HG03442 (cell line): Measurements from ENCODE around the gene ACTN3.
A peak's percentile ranks its signal among the peaks of the same experiment; 100 is the strongest.
"Not testable (repeated sequence)": the region's sequence is repeated elsewhere in the genome, so short reads cannot be mapped to it uniquely, and the experiment has no call there.

Experiments
- ATAC-seq: cut with Tn5 transposase; IDR thresholded peaks from one replicate; pipeline ENCODE4 v1.9.1; 2021; ENCODE audit warnings: mild to moderate bottlenecking, moderate library complexity; ENCODE audit not compliant: unreplicated experiment

Gene ACTN3

GRCh38 chr11:66562907-66563583, 16.3 kb downstream of the ACTN3 start:
- no peak for ATAC-seq

GRCh38 chr11:66563832-66564231, 17.1 kb downstream of the ACTN3 start:
- no peak for ATAC-seq

DNA sequence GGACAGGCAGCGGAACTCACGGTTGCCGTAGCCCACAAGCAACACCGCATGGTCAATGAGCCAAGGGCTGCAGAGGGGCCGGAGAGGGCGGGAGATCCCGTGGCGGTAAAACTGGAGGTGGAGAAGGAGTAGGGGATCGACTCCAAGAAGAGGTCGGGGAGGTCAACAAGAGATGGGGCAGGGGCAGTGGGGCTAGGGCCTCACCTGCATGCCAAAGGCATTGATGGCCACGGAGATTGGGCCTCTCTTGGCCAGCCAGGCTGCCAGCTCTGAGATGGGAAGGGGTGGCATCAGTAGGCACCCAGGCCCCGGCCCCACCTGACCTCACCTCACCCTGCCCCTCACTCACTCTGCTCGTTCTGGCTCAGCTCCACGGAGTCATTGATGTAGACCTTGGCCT, 17.8 kb downstream of the ACTN3 start:
- ATAC-seq = no peak

GRCh38 chr11:66564984-66565383, 18.3 kb downstream of the ACTN3 start:
- no peak for ATAC-seq

- ATAC-seq = no peak
Measured at GRCh38 chr11:66566221-66566620, 19.5 kb downstream of the ACTN3 start.

DNA sequence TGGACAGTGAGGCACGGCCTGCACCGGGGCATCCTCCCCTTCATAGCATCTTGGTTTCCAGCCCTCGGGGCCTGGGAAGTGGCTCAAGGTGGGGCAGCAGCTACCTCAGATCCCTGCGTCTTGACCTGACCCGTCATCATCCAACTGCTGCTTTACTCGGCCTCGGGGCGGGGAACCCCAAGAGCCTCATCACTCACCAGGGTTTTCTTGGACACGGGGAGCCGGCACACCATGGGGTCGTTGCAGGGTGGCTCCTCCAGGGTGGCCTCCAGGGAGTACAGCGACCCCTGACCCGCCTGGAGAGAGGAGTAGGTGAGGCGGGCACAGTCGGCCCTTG, 21.1 kb downstream of the ACTN3 start:
- ATAC-seq = no peak

DNA sequence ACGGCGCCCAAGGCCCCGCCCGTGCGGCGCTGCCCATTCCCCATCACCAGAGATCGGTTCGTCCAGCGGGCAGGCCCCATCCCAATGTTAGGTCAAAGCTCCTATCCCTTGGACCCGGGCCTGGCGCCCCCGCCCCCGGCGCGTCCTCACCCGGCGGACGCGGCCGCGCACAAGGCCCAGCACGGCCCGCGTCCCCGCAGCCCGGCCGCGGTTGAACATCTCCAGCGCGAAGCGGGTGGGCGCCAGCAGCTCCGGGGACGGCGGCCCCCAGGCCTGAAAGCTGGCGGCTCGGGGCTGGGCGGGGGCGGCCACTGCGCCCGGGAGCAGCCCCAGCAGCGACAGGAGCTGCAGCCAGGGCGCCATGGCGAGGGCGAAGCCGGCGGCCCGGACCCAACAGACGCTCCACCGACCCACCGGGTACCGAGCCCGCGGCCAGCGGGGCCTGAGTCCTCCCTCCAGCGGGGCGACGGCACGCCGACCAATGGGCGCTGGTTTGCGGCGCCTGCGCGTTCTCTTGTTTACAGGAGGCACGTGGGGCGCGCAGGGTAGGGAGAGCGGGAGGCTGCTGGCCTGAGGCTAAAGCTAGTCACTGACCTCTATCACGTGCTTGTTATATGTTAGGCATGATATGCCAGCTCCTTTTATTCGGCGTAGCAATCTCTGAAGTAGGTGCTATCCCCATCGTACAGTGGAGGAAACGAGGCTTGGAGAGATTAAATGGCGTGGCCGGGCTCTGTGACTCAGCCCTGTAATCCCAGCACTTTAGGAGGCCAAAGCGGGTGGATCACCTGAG, 21.6 kb downstream of the ACTN3 start, which contains the start of gene CTSF:
CTSF (minus strand) TSS at position 483 of the 793 bp plus-strand sequence; CDS start at position 363, 120 bp downstream.
- ATAC-seq = no peak

GRCh38 chr11:66569076-66569475, 22.4 kb downstream of the ACTN3 start:
- ATAC-seq = no peak

GRCh38 chr11:66570079-66570849, 23.6 kb downstream of the ACTN3 start:
- ATAC-seq = no peak

DNA sequence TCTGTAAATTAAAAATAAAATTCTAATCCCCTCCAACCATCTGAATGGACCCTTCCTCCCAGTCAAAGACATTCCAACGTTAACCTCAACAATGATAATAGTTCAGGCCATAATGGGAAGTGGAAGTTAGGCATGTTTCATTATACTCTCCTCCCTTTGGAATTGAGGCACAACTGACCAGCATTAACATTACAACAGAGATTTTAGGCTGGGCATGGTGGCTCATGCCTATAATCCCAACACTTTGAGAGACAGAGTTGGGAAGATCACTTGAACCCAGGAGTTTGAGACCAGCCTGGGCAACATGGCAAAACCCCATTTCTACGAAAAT, 24.1 kb downstream of the ACTN3 start:
- ATAC-seq = no peak

- ATAC-seq = no peak
Measured at GRCh38 chr11:66579017-66579606, 32.4 kb downstream of the ACTN3 start.

DNA sequence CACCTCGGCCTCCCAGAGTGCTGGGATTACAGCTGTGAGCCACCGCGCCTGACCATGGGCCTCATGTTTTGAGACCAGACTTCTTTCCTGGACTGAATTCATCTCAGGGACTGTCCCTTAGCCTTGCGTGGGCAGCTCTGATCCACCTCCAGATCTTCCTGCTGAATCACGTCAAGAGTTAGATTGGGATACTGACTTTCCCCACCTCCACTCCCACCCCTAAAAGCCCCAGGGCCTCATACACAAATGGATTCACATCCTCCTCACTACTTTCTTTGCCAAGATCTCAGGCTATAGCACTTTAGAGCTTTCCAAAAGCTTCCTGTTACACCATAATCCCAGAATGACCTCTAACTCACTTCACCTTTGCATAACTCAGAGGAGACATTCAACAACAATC, 34.1 kb downstream of the ACTN3 start:
- ATAC-seq = no peak

GRCh38 chr11:66581261-66581660, 34.6 kb downstream of the ACTN3 start:
- no peak for ATAC-seq

DNA sequence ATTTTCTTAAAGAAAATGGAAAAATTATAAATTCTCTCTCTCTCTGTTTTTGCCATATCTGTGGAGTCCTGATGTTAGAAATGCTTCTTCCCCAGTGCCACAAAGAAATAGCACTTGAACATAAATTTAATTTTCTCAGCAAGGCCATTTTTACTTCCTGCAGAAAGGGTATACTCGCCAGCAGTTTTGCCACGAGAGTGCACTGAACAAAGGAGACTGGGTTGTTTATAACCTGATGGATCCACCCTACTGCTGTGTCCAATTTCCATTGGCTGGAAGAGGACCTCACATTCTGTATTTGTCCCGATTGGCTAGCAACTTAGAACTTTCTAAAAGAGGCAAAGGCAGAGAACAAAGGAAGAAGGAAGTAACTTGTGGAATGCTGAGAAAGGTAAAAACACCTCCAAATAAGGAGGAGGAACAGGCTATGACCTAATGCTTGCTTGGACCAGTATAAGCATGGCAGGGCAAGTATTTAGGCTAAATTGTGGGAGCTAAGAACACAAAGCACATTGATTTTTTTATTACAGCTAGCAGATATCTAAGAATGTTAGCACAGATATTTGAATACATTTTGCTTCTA, 36.0 kb downstream of the ACTN3 start:
- not testable (repeated sequence) for ATAC-seq

DNA sequence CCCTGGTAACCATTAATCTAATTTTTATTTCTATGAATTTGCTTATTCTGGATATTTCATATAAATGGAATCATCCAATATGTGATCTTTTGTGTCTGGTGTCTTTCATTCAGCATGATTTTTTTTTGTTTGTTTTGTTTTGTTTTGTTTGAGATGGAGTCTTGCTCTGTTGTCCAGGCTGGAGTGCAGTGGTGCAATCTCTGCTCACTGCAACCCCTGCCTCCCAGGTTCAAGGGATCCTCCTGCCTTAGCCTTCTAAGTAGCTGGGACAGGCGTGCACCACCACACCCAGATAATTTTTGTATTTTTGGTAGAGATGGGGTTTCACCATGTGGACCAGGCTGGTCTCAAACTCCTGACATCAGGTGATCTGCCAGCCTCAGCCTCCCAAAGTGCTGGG, 38.7 kb downstream of the ACTN3 start:
- ATAC-seq = not testable (repeated sequence)

GRCh38 chr11:66586136-66586535, 39.4 kb downstream of the ACTN3 start:
- no peak for ATAC-seq

DNA sequence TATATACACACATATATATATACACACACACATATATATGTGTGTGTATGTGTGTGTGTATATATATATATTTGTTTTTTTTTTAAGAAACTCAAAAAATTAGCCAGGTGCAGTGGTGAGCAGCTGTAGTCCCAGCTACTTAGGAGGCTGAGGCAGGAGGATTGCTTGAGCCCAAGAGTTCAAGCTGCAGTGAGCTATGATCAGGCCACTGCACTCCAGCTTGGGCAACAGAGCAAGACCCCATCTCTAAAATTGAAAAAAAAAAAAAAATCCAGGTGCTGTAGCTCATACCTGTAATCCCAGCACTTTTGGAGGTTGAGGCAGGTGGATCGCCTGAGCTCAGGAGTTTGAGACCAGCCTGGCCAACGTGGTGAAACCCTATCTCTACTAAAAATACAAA, 42.6 kb downstream of the ACTN3 start:
- ATAC-seq = not testable (repeated sequence)

- ATAC-seq = no peak
Measured at GRCh38 chr11:66589996-66590675, 43.4 kb downstream of the ACTN3 start.

- ATAC-seq = no peak
Measured at GRCh38 chr11:66591175-66591574, 44.5 kb downstream of the ACTN3 start.

- ATAC-seq = peak; percentile 90
Measured at GRCh38 chr11:66592457-66593302, 46.0 kb downstream of the ACTN3 start, which contains the start of the genes CCDC87 and CCS. Gene CCDC87, minus strand, starts transcription at chr11:66593063. Its CDS starts 48 bp downstream, at chr11:66593015. Gene CCS, plus strand, starts transcription at chr11:66593185. Its CDS starts 77 bp downstream, at chr11:66593262.
